ENCODE results near the gene FBXO42.

Gene FBXO42

GRCh38 chr1:16213013-16213412, 139.3 kb downstream of the FBXO42 start:
- H3K27me3 ChIP-seq, result no peaks in the 10 kb centered on the region
- TF ChIP-seq CTCF (IDR thresholded peaks at IDR 0.05; ENCODE audit: low read depth, low read length), result no peak
- no peak for DNase-seq
- peaks cover 3% of the 10 kb centered on the region for H3K4me1 ChIP-seq
- H3K36me3 ChIP-seq, result no peaks in the 10 kb centered on the region
- no peaks in the 10 kb centered on the region for H3K9me3 ChIP-seq
- H3K4me3 ChIP-seq (ENCODE audit: low read depth, low read length), result no peak overlapping the region

GRCh38 chr1:16212251-16212961, 139.9 kb downstream of the FBXO42 start, which contains the start of gene ARHGEF19:
Gene ARHGEF19 (minus strand): TSS chr1:16212652. CDS start chr1:16209054, 3,598 bp downstream.
- no peak for TF ChIP-seq CTCF (IDR thresholded peaks at IDR 0.05; ENCODE audit: low read depth, low read length)
- no peaks in the 10 kb centered on the region for H3K27me3 ChIP-seq
- peaks cover 7% of the 10 kb centered on the region for H3K4me1 ChIP-seq
- H3K9me3 ChIP-seq, result no peaks in the 10 kb centered on the region
- H3K36me3 ChIP-seq, result no peaks in the 10 kb centered on the region
- no peak within 1 kb of the TSS for H3K4me3 ChIP-seq (ENCODE audit: low read depth, low read length)
- no peak for DNase-seq

- Histone ChIP-seq H3K4me1 (peaks cover 8% of the 10 kb centered on the region), H3K36me3 (no peaks in the 10 kb centered on the region), H3K4me3 (ENCODE audit: low read depth, low read length) (no peak overlapping the region), H3K9me3 (no peaks in the 10 kb centered on the region), H3K27me3 (no peaks in the 10 kb centered on the region)
- no peak for TF ChIP-seq CTCF (IDR thresholded peaks at IDR 0.05; ENCODE audit: low read depth, low read length)
- no peak for DNase-seq
Measured at GRCh38 chr1:16211824-16212223, 140.5 kb downstream of the FBXO42 start.

GRCh38 chr1:16210581-16210980, 141.7 kb downstream of the FBXO42 start:
- H3K36me3 ChIP-seq, result no peaks in the 10 kb centered on the region
- H3K4me1 ChIP-seq, result peaks cover 12% of the 10 kb centered on the region
- DNase-seq, result no peak
- no peak for TF ChIP-seq CTCF (IDR thresholded peaks at IDR 0.05; ENCODE audit: low read depth, low read length)
- H3K27me3 ChIP-seq, result no peaks in the 10 kb centered on the region
- no peak overlapping the region for H3K4me3 ChIP-seq (ENCODE audit: low read depth, low read length)
- no peaks in the 10 kb centered on the region for H3K9me3 ChIP-seq

GRCh38 chr1:16209847-16210407, 142.4 kb downstream of the FBXO42 start:
- Histone ChIP-seq H3K9me3 (no peaks in the 10 kb centered on the region), H3K36me3 (no peaks in the 10 kb centered on the region), H3K27me3 (no peaks in the 10 kb centered on the region), H3K4me1 (peaks cover 12% of the 10 kb centered on the region), H3K4me3 (ENCODE audit: low read depth, low read length) (no peak overlapping the region)
- no peak for DNase-seq
- no peak for TF ChIP-seq CTCF (IDR thresholded peaks at IDR 0.05; ENCODE audit: low read depth, low read length)

- no peak for DNase-seq
- H3K27me3 ChIP-seq, result no peaks in the 10 kb centered on the region
- H3K4me1 ChIP-seq, result peaks cover 12% of the 10 kb centered on the region
- no peaks in the 10 kb centered on the region for H3K36me3 ChIP-seq
- no peak overlapping the region for H3K4me3 ChIP-seq (ENCODE audit: low read depth, low read length)
- no peaks in the 10 kb centered on the region for H3K9me3 ChIP-seq
- TF ChIP-seq CTCF (IDR thresholded peaks at IDR 0.05; ENCODE audit: low read depth, low read length), result no peak
Measured at GRCh38 chr1:16209132-16209846, 143.0 kb downstream of the FBXO42 start.

Measured in BE2C (cell line).